GM23338 (cell line): ENCODE results near the gene NDUFAF8. TPM values are rescaled to one million over a fixed set of nuclear protein-coding genes. Genes with fewer than 3 reads are reported as not detected.

Experiments used
- ATAC-seq: fragments of 200-7000 bp; cut with Tn5 transposase; 3 replicates; pipeline ENCODE4 v1.9.1; 2020
- DNase-seq: peaks from one replicate; pipeline ENCODE4 v3.0.0-alpha.2; 2015; ENCODE audit warnings: low spot score
- H2AFZ ChIP-seq: fragments of 200-600 bp; sonication (generic); 2 replicates; pipeline ENCODE4 v1.8.0; 2016; ENCODE audit warnings: antibody characterized with exemption, mild to moderate bottlenecking, moderate library complexity
- H3F3A ChIP-seq: fragments of 200-600 bp; sonication (generic); replicated peaks from 2 replicates; pipeline ENCODE4 v1.8.0; 2017; ENCODE audit warnings: antibody characterized with exemption, mixed run types, low read depth
- H3K27ac ChIP-seq: fragments of 200-600 bp; sonication (generic); 2 replicates; pipeline ENCODE4 v1.6.1; 2016; ENCODE audit warnings: low read depth
- H3K27me3 ChIP-seq: fragments of 200-600 bp; sonication (generic); 2 replicates; pipeline ENCODE4 v1.8.0; 2016; ENCODE audit warnings: mild to moderate bottlenecking, mixed run types, moderate library complexity; ENCODE audit not compliant: insufficient read depth
- H3K36me3 ChIP-seq: fragments of 200-600 bp; sonication (generic); 2 replicates; pipeline ENCODE4 v1.8.0; 2016; ENCODE audit warnings: mild to moderate bottlenecking; ENCODE audit not compliant: insufficient read depth
- H3K4me1 ChIP-seq: fragments of 200-600 bp; sonication (generic); 2 replicates; pipeline ENCODE4 v1.8.0; 2016; ENCODE audit warnings: mild to moderate bottlenecking, moderate library complexity; ENCODE audit not compliant: insufficient read depth
- H3K4me2 ChIP-seq: fragments of 200-600 bp; sonication (generic); 2 replicates; pipeline ENCODE4 v1.7.1; 2017; ENCODE audit warnings: mixed run types
- H3K4me3 ChIP-seq: fragments of 200-600 bp; sonication (generic); 2 replicates; pipeline ENCODE4 v1.6.1; 2016; ENCODE audit warnings: mixed run types
- H3K79me2 ChIP-seq: fragments of 200-600 bp; sonication (generic); replicated peaks from 2 replicates; pipeline ENCODE4 v1.8.0; 2017; ENCODE audit warnings: mild to moderate bottlenecking; ENCODE audit not compliant: insufficient read depth
- H3K9me2 ChIP-seq: fragments of 200-600 bp; sonication (generic); 2 replicates; pipeline ENCODE4 v1.8.0; 2017; ENCODE audit not compliant: insufficient read depth
- H4K20me1 ChIP-seq: fragments of 200-600 bp; sonication (generic); replicated peaks from 2 replicates; pipeline ENCODE4 v1.8.0; 2017; ENCODE audit warnings: mild to moderate bottlenecking; ENCODE audit not compliant: insufficient read depth
- H3K27ac Mint-ChIP-seq: 2 replicates; pipeline ENCODE4 v1.8.0; 2020; ENCODE audit warnings: inconsistent platforms, mild to moderate bottlenecking, moderate library complexity, mixed read lengths
- H3K27me3 Mint-ChIP-seq: 3 replicates; pipeline ENCODE4 v1.8.0; 2022; ENCODE audit warnings: low read depth, mild to moderate bottlenecking, moderate library complexity, mixed read lengths, inconsistent platforms; ENCODE audit not compliant: insufficient read depth, poor library complexity
- H3K36me3 Mint-ChIP-seq: 3 replicates; pipeline ENCODE4 v1.8.0; 2021; ENCODE audit warnings: low read depth, mild to moderate bottlenecking, inconsistent platforms, moderate library complexity, mixed read lengths
- H3K4me1 Mint-ChIP-seq: 3 replicates; pipeline ENCODE4 v1.8.0; 2020; ENCODE audit warnings: mild to moderate bottlenecking, inconsistent platforms, mixed read lengths
- H3K4me3 Mint-ChIP-seq: 3 replicates; pipeline ENCODE4 v1.8.0; 2021; ENCODE audit warnings: moderate library complexity, mild to moderate bottlenecking, inconsistent platforms, mixed read lengths
- H3K9me3 Mint-ChIP-seq: 3 replicates; pipeline ENCODE4 v1.8.0; 2020; ENCODE audit warnings: moderate library complexity, mild to moderate bottlenecking, inconsistent platforms, mixed read lengths
- CREB1 ChIP-seq: fragments of 250-450 bp; sonication (Bioruptor Pico); IDR thresholded peaks from 2 replicates; pipeline ENCODE4 v1.5.0; 2020; ENCODE audit warnings: low read depth, mild to moderate bottlenecking, moderate library complexity
- CTCF ChIP-seq, 2 experiments: fragments of 200-600 bp in 1 of 2; sonication (generic) in 1 of 2; conservative IDR thresholded peaks; 2 replicates each; pipeline versions ENCODE4 v1.5.1 to v1.6.1; 2016 to 2017; ENCODE audit warnings: antibody characterized with exemption in 2 of 2, low read depth in 2 of 2, mild to moderate bottlenecking in 2 of 2, moderate library complexity in 1 of 2
- JUNB ChIP-seq: IDR thresholded peaks from one replicate; pipeline ENCODE4 v1.6.1; 2016; ENCODE audit warnings: antibody characterized with exemption; ENCODE audit not compliant: unreplicated experiment
- NANOG ChIP-seq: IDR thresholded peaks from 2 replicates; pipeline ENCODE4 v1.6.1; 2016; ENCODE audit warnings: antibody characterized with exemption, borderline replicate concordance
- polyA plus RNA-seq: library from polyadenylated mRNA; unstranded; fragments of >200 nt; fragmentation: Nextera tagmentation; extraction: Ambion mirVana; gene quantifications from 2 replicates; pipeline ENCODE4 v1.2.1, GENCODE V29; 2016
- total RNA-seq: library from RNA; depleted of rRNA; stranded (reverse); fragments of >200 nt; shearing (Covaris generic); gene quantifications from 2 replicates; pipeline ENCODE4 v1.2.3, GENCODE V29; 2014
- TF ChIP-seq, protein P1 (sequence below): IDR thresholded peaks from one replicate; pipeline ENCODE4 v1.6.1; 2018; ENCODE audit warnings: antibody characterized with exemption; ENCODE audit not compliant: unreplicated experiment

Gene NDUFAF8
- total and polyA plus RNA-seq, 2 experiments from 2014 or later = 21.5 to 156 TPM

DNA sequence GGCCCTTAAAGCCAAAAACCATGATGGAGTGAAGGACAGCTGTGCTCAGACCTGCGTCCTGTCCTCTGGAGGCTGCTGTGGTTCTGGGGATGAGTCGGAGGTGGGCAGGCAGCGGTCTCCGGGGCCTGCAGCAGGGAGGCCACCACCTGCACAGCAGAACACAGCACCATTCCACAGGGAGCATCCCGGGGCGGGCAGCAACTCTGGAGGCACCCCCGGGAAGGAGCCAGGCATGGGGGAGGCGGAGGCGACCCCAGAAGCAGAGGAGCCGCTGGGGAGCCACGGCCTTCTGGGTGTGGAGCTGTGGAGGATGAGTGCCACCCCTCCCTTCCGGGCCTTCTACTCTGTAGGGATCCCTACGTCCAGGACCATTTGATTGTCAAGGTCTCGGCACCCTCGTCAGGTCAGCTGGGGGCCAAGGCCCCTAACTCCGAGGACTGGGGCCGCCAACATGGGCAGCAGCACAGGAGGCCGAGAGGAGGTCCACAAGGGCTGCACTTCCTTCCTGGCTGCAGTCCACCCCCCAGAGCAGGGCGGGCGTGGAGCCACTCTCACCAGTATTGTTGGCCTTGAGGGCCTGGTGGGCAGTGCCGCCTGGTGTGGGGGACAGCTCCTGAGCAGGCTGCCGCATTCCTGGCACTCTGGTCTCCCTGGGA lies 40.2 kb upstream of the NDUFAF8 start:
- Histone ChIP-seq H3K4me2 (no peak overlapping the region), H3K4me3 (no peak overlapping the region), H3K79me2 (no peaks in the 10 kb centered on the region), H3K9me2 (no peaks in the 10 kb centered on the region), H3K4me1 (no peaks in the 10 kb centered on the region), H3K27me3 (no peaks in the 10 kb centered on the region), H2AFZ (no peak overlapping the region), H3K27ac (no peak overlapping the region), H3F3A (no peaks in the 10 kb centered on the region), H3K36me3 (no peaks in the 10 kb centered on the region; the same call in 1 of the 2 replicates), H4K20me1 (no peaks in the 10 kb centered on the region)
- Mint-ChIP-seq H3K9me3 (no peaks in the 10 kb centered on the region), H3K27me3 (peaks cover 4% of the 10 kb centered on the region), H3K4me3 (no peak overlapping the region), H3K4me1 (no peaks in the 10 kb centered on the region), H3K27ac (no peak overlapping the region), H3K36me3 (peaks cover 12% of the 10 kb centered on the region; the same call in 2 of the 3 replicates)
- DNase-seq (no peak), ATAC-seq (no peak)
- TF ChIP-seq, protein P1, sequence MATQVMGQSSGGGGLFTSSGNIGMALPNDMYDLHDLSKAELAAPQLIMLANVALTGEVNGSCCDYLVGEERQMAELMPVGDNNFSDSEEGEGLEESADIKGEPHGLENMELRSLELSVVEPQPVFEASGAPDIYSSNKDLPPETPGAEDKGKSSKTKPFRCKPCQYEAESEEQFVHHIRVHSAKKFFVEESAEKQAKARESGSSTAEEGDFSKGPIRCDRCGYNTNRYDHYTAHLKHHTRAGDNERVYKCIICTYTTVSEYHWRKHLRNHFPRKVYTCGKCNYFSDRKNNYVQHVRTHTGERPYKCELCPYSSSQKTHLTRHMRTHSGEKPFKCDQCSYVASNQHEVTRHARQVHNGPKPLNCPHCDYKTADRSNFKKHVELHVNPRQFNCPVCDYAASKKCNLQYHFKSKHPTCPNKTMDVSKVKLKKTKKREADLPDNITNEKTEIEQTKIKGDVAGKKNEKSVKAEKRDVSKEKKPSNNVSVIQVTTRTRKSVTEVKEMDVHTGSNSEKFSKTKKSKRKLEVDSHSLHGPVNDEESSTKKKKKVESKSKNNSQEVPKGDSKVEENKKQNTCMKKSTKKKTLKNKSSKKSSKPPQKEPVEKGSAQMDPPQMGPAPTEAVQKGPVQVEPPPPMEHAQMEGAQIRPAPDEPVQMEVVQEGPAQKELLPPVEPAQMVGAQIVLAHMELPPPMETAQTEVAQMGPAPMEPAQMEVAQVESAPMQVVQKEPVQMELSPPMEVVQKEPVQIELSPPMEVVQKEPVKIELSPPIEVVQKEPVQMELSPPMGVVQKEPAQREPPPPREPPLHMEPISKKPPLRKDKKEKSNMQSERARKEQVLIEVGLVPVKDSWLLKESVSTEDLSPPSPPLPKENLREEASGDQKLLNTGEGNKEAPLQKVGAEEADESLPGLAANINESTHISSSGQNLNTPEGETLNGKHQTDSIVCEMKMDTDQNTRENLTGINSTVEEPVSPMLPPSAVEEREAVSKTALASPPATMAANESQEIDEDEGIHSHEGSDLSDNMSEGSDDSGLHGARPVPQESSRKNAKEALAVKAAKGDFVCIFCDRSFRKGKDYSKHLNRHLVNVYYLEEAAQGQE = no peak
- TF ChIP-seq NANOG = no peak
- no peak for TF ChIP-seq JUNB

- H3K9me2 ChIP-seq = no peaks in the 10 kb centered on the region
- H3K27me3 Mint-ChIP-seq = peaks cover 6% of the 10 kb centered on the region
- H3K9me3 Mint-ChIP-seq = no peaks in the 10 kb centered on the region
- peaks cover 11% of the 10 kb centered on the region; the same call in 2 of the 3 replicates for H3K36me3 Mint-ChIP-seq
- H2AFZ ChIP-seq = no peak overlapping the region
- no peak for ATAC-seq
- H3K36me3 ChIP-seq = no peaks in the 10 kb centered on the region; the same call in 1 of the 2 replicates
- no peaks in the 10 kb centered on the region for H3K79me2 ChIP-seq
- no peaks in the 10 kb centered on the region for H3K4me1 ChIP-seq
- H4K20me1 ChIP-seq = no peaks in the 10 kb centered on the region
- no peak overlapping the region for H3K27ac Mint-ChIP-seq
- no peak for DNase-seq
- H3K27me3 ChIP-seq = no peaks in the 10 kb centered on the region
- no peak overlapping the region for H3K4me2 ChIP-seq
- no peak overlapping the region for H3K27ac ChIP-seq
- no peaks in the 10 kb centered on the region for H3F3A ChIP-seq
- no peaks in the 10 kb centered on the region for H3K4me1 Mint-ChIP-seq
- H3K4me3 ChIP-seq = no peak overlapping the region
- no peak overlapping the region for H3K4me3 Mint-ChIP-seq
- TF ChIP-seq NANOG (no peak), CREB1 (CRISPR knock-in tag) (no peak), CTCF (conservative IDR thresholded peaks at IDR 0.05; ENCODE audit: low read depth in 2 of 2) (no peak)
- TF ChIP-seq, protein P1 = no peak
Observed at GRCh38 chr17:81199482-81199830, 39.7 kb upstream of the NDUFAF8 start.
